Measurements from ENCODE around the gene PALLD. TPM values are rescaled to one million over a fixed set of nuclear protein-coding genes. Genes with fewer than 3 reads are reported as not detected.

PALLD gene
- total and polyA plus RNA-seq, 2 of the 13 experiments (the other 11 are each of a cell fraction or from before 2014, with no cell fraction given), result 0.50 to 1.5 TPM

DNA sequence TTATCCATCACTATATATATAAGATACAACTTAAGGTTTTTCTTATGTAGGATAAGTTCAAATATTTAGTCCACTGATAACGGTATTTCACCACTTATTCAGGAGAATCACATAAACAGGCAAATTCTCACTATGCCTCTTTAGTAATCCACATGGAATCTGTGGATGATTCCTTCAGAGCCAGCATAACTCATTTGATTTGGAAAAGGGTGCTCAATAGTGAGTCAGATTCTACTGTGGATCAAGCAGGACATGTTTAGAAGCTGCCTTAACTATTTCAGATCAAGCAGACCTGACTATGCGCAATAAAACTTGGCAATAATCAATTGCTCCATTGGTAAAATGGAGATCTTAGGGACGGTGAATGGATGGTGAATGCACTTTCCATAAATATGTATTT is 329.1 kb downstream of the PALLD start:
- TF ChIP-seq, protein P1, sequence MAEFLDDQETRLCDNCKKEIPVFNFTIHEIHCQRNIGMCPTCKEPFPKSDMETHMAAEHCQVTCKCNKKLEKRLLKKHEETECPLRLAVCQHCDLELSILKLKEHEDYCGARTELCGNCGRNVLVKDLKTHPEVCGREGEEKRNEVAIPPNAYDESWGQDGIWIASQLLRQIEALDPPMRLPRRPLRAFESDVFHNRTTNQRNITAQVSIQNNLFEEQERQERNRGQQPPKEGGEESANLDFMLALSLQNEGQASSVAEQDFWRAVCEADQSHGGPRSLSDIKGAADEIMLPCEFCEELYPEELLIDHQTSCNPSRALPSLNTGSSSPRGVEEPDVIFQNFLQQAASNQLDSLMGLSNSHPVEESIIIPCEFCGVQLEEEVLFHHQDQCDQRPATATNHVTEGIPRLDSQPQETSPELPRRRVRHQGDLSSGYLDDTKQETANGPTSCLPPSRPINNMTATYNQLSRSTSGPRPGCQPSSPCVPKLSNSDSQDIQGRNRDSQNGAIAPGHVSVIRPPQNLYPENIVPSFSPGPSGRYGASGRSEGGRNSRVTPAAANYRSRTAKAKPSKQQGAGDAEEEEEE (CRISPR knock-in tag; IDR thresholded peaks at IDR 0.05; ENCODE audit: borderline replicate concordance), result no peak
- no peak for TF ChIP-seq SP1 (IDR thresholded peaks at IDR 0.05)
- no peak for TF ChIP-seq SP1 (CRISPR knock-in tag; IDR thresholded peaks at IDR 0.05)
- no peak for TF ChIP-seq IRX3 (CRISPR knock-in tag; IDR thresholded peaks at IDR 0.05; ENCODE audit: borderline replicate concordance, low read depth)
- no peak for TF ChIP-seq ZNF460 (CRISPR knock-in tag; IDR thresholded peaks at IDR 0.05; ENCODE audit: borderline replicate concordance)
- TF ChIP-seq NAIF1 (CRISPR knock-in tag; IDR thresholded peaks at IDR 0.05; ENCODE audit: borderline replicate concordance), result no peak
- TF ChIP-seq ZNF766 (CRISPR knock-in tag; IDR thresholded peaks at IDR 0.05; ENCODE audit: borderline replicate concordance), result no peak
- TF ChIP-seq MEIS1 (CRISPR knock-in tag; IDR thresholded peaks at IDR 0.05; ENCODE audit: borderline replicate concordance), result no peak
- TF ChIP-seq SIX1 (CRISPR knock-in tag; IDR thresholded peaks at IDR 0.05; ENCODE audit: borderline replicate concordance), result no peak
- no peak for TF ChIP-seq HOXD1 (CRISPR knock-in tag; IDR thresholded peaks at IDR 0.05)
- no peak overlapping the region for H2AFZ ChIP-seq (ENCODE audit: low read length)
- H3K4me2 ChIP-seq (ENCODE audit: low read depth, low read length), result no peak overlapping the region
- peaks cover 0 to 11% of the 10 kb centered on the region in 2 experiments; a peak in 3 of 5 replicates for H3K27me3 ChIP-seq (ENCODE audit: control insufficient read depth in 1 of 2, insufficient read depth in 2 of 2, low read length in 2 of 2)
- FAIRE-seq (no peak), DNase-seq (ENCODE audit: low spot score) (no peak), ATAC-seq (no peak)
- no TSS peak for BruUV-seq (replicated peaks)
- H3K4me1 ChIP-seq (ENCODE audit: insufficient read depth, low read length), result peaks cover 12% of the 10 kb centered on the region
- no peak overlapping the region for H3K27ac ChIP-seq (ENCODE audit: extremely low read length, insufficient read depth, low read length)
- intact Hi-C loops (cut with micrococcal nuclease; ENCODE audit: unreplicated experiment) (no loop called here), in situ Hi-C loops (cut with HindIII; ENCODE audit: extremely low pct_ligation_motif_present, low pct_unique_long_range_greater_than_20kb) (no loop called here)
- CTCF ChIA-PET (ENCODE audit: low intra/inter-chr PET ratio, low total read pairs), result no interaction called here
- H3K9ac ChIP-seq (ENCODE audit: insufficient read depth, low read depth, low read length), result no peak overlapping the region
- WGBS (ENCODE audit: low lambda C conversion rate), result 77% methylated on average over 3 of the region's 3 CpGs
- no peaks in the 10 kb centered on the region for H3K79me2 ChIP-seq (ENCODE audit: insufficient read depth, low read length)
- no peaks in the 10 kb centered on the region for H3K9me3 ChIP-seq (ENCODE audit: low read length)
- no peaks in the 10 kb centered on the region for H3K36me3 ChIP-seq (replicated peaks in 1 of 2; ENCODE audit: control insufficient read depth in 1 of 2, insufficient read depth in 2 of 2, low read length in 2 of 2)
- no peaks in the 10 kb centered on the region for H4K20me1 ChIP-seq (ENCODE audit: insufficient read depth, low read length)
- no peak overlapping the region for H3K4me3 ChIP-seq (replicated peaks in 1 of 3; ENCODE audit: insufficient read depth in 1 of 3, low read depth in 2 of 3, low read length in 3 of 3)
- POLR2A ChIA-PET, result no interaction called here
